H9 (cell line): ENCODE measurements around the gene ZDHHC19. TPM values are rescaled to one million over a fixed set of nuclear protein-coding genes. Genes with fewer than 3 reads are reported as not detected.

Source experiments
- DNase-seq: peaks from one replicate; pipeline ENCODE4 v3.0.0-alpha.2; 2017
- H2AFZ ChIP-seq: one replicate; pipeline ENCODE4 v1.6.1; 2013; ENCODE audit warnings: mild to moderate bottlenecking, low read length, control low read depth, moderate library complexity
- H2AK5ac ChIP-seq: 2 replicates; pipeline ENCODE4 v1.6.1; 2013; ENCODE audit warnings: low read length, control low read depth, mixed read lengths; ENCODE audit not compliant: insufficient read length
- H2BK120ac ChIP-seq: one replicate; pipeline ENCODE4 v1.6.1; 2013; ENCODE audit warnings: low read depth, mild to moderate bottlenecking, low read length, control low read depth, inconsistent platforms; ENCODE audit not compliant: poor library complexity, severe bottlenecking
- H2BK12ac ChIP-seq: 2 replicates; pipeline ENCODE4 v1.6.1; 2013; ENCODE audit warnings: low read length, control low read depth, mixed read lengths, low read depth; ENCODE audit not compliant: insufficient read length
- H2BK15ac ChIP-seq: 2 replicates; pipeline ENCODE4 v1.6.1; 2013; ENCODE audit warnings: low read depth, low read length, control low read depth
- H2BK20ac ChIP-seq: one replicate; pipeline ENCODE4 v1.6.1; 2013; ENCODE audit warnings: low read depth, mild to moderate bottlenecking, low read length, control low read depth, inconsistent platforms; ENCODE audit not compliant: poor library complexity, severe bottlenecking
- H2BK5ac ChIP-seq: 2 replicates; pipeline ENCODE4 v1.6.1; 2013; ENCODE audit warnings: low read length, control low read depth, mixed read lengths; ENCODE audit not compliant: insufficient read length
- H3K14ac ChIP-seq: 2 replicates; pipeline ENCODE4 v1.6.1; 2013; ENCODE audit warnings: low read length, control low read depth; ENCODE audit not compliant: insufficient read depth
- H3K18ac ChIP-seq: 2 replicates; pipeline ENCODE4 v1.6.1; 2013; ENCODE audit warnings: low read depth, mild to moderate bottlenecking, mixed read lengths, low read length, control low read depth; ENCODE audit not compliant: insufficient read length
- H3K23ac ChIP-seq: 2 replicates; pipeline ENCODE4 v1.6.1; 2013; ENCODE audit warnings: low read length, control low read depth, mixed read lengths, low read depth; ENCODE audit not compliant: insufficient read length
- H3K23me2 ChIP-seq: 2 replicates; pipeline ENCODE4 v1.6.1; 2013; ENCODE audit warnings: low read depth, mild to moderate bottlenecking, mixed read lengths, low read length, control low read depth; ENCODE audit not compliant: insufficient read length, poor library complexity, severe bottlenecking
- H3K27ac ChIP-seq: 2 replicates; pipeline ENCODE4 v1.5.1; 2013; ENCODE audit warnings: low read length, control low read depth, mixed read lengths, low read depth; ENCODE audit not compliant: insufficient read length
- H3K27me3 ChIP-seq: 2 replicates; pipeline ENCODE4 v1.6.1; 2013; ENCODE audit warnings: low read length, control low read depth, inconsistent platforms; ENCODE audit not compliant: insufficient read depth
- H3K4ac ChIP-seq: 2 replicates; pipeline ENCODE4 v1.6.1; 2013; ENCODE audit warnings: low read depth, mild to moderate bottlenecking, control low read depth, inconsistent platforms, low read length, moderate library complexity
- H3K4me1 ChIP-seq: 2 replicates; pipeline ENCODE4 v1.6.1; 2013; ENCODE audit warnings: low read length, control low read depth, inconsistent platforms; ENCODE audit not compliant: insufficient read depth
- H3K4me2 ChIP-seq: 2 replicates; pipeline ENCODE4 v1.6.1; 2013; ENCODE audit warnings: low read length, control low read depth, mixed read lengths; ENCODE audit not compliant: insufficient read length, insufficient read depth
- H3K56ac ChIP-seq: 2 replicates; pipeline ENCODE4 v1.6.1; 2013; ENCODE audit warnings: low read depth, mild to moderate bottlenecking, mixed read lengths, low read length, control low read depth; ENCODE audit not compliant: insufficient read length
- H3K79me1 ChIP-seq: 2 replicates; pipeline ENCODE4 v1.6.1; 2013; ENCODE audit warnings: low read depth, mild to moderate bottlenecking, moderate library complexity, low read length, control low read depth, inconsistent platforms; ENCODE audit not compliant: insufficient read depth, poor library complexity, severe bottlenecking
- H3K79me2 ChIP-seq: 2 replicates; pipeline ENCODE4 v1.6.1; 2013; ENCODE audit warnings: low read length, control low read depth, inconsistent platforms; ENCODE audit not compliant: insufficient read depth
- H3K9ac ChIP-seq: 2 replicates; pipeline ENCODE4 v1.6.1; 2013; ENCODE audit warnings: low read length, control low read depth, mixed read lengths; ENCODE audit not compliant: insufficient read length; ENCODE audit errors: extremely low read depth
- H3K9me3 ChIP-seq: one replicate; pipeline ENCODE4 v1.6.1; 2013; ENCODE audit warnings: low read depth, low read length, inconsistent platforms; ENCODE audit not compliant: control insufficient read depth
- H3T11ph ChIP-seq: one replicate; pipeline ENCODE4 v1.6.1; 2013; ENCODE audit warnings: mild to moderate bottlenecking, low read length, control low read depth, inconsistent platforms
- H4K20me1 ChIP-seq: one replicate; pipeline ENCODE4 v1.6.1; 2013; ENCODE audit not compliant: control insufficient read depth, insufficient read length, insufficient read depth
- H4K5ac ChIP-seq: 2 replicates; pipeline ENCODE4 v1.6.1; 2013; ENCODE audit warnings: low read depth, mild to moderate bottlenecking, mixed read lengths, low read length, control low read depth; ENCODE audit not compliant: insufficient read length
- H4K8ac ChIP-seq: replicated peaks from 2 replicates; pipeline ENCODE4 v1.6.1; 2013; ENCODE audit warnings: low read length, control low read depth, mixed read lengths, low read depth; ENCODE audit not compliant: insufficient read length
- H4K91ac ChIP-seq: 2 replicates; pipeline ENCODE4 v1.6.1; 2013; ENCODE audit warnings: low read depth, mild to moderate bottlenecking, moderate library complexity, mixed read lengths, low read length, control low read depth; ENCODE audit not compliant: insufficient read length
- H3K27ac Mint-ChIP-seq, 3 experiments: 2 replicates in 2 of 3; 3 replicates in 1 of 3; pipeline ENCODE4 v1.8.0; 2020 to 2021; ENCODE audit warnings: mixed read lengths in 3 of 3, mild to moderate bottlenecking in 1 of 3, moderate library complexity in 1 of 3
- H3K27me3 Mint-ChIP-seq: 2 replicates; pipeline ENCODE4 v1.8.0; 2021; ENCODE audit warnings: low read depth, mild to moderate bottlenecking, moderate library complexity, mixed read lengths
- H3K36me3 Mint-ChIP-seq, 3 experiments: 2 replicates in 2 of 3; 3 replicates in 1 of 3; pipeline ENCODE4 v1.8.0; 2020 to 2021; ENCODE audit warnings: low read depth in 3 of 3, mixed read lengths in 3 of 3; ENCODE audit not compliant: insufficient read depth in 1 of 3
- H3K4me1 Mint-ChIP-seq, 2 experiments: 2 replicates each; pipeline ENCODE4 v1.8.0; 2020; ENCODE audit warnings: mixed read lengths in 2 of 2
- H3K4me3 Mint-ChIP-seq, 2 experiments: 2 replicates in 1 of 2; 3 replicates in 1 of 2; pipeline ENCODE4 v1.8.0; 2020 to 2021; ENCODE audit warnings: mild to moderate bottlenecking in 2 of 2, mixed read lengths in 2 of 2, moderate library complexity in 1 of 2
- H3K9me3 Mint-ChIP-seq, 2 experiments: 2 replicates in 1 of 2; 3 replicates in 1 of 2; pipeline ENCODE4 v1.8.0; 2020; ENCODE audit warnings: mild to moderate bottlenecking in 2 of 2, mixed read lengths in 2 of 2, moderate library complexity in 1 of 2
- WGBS: extraction: QIAGEN DNeasy Blood & Tissue Kit; methylation state at CpG from one replicate; pipeline ENCODE4 v1.1.7; 2013; ENCODE audit warnings: missing lambda C conversion rate, low lambda C conversion rate, mixed read lengths; ENCODE audit not compliant: insufficient read length; ENCODE audit errors: extremely low coverage; 5-methylcytosine and 5-hydroxymethylcytosine counted together
- total RNA-seq: library from RNA; stranded (reverse); gene quantifications from 2 replicates; pipeline ENCODE4 v1.2.1, GENCODE V29; 2021
- TF ChIP-seq, protein P1 (sequence below): fragments of 200-600 bp; sonication (generic); conservative IDR thresholded peaks from 3 replicates; pipeline ENCODE4 v1.8.0; 2021; ENCODE audit warnings: antibody characterized with exemption, mild to moderate bottlenecking

Gene ZDHHC19
- total RNA-seq, 1 experiment from 2014 or later, result 2.2 TPM

DNA sequence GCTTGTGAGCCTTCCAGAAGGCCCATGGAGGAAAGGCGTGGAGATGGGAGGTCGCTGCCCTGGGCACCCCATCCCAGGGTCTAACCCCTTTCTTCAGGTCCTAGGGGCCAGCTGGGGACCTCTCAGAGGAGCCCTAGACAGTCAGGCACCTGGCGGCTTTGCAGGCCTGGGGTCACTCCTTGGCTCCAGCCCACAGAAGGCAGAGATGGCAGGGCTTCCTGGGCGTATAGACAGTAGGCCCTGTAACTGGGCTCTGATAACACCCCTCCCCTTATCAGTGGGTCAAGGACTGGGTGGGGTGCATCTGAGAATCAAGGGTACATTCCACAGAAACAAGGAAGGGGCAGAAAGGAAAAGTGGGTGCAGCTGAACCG is 16.7 kb downstream of the ZDHHC19 start:
- no peak for DNase-seq
- Mint-ChIP-seq H3K36me3 (no peaks in the 10 kb centered on the region), H3K27ac (no peak overlapping the region; a peak in 1 of 7 replicates), H3K27me3 (no peaks in the 10 kb centered on the region; the same call in 1 of the 2 replicates), H3K9me3 (no peaks in the 10 kb centered on the region), H3K4me3 (no peak overlapping the region), H3K4me1 (peaks cover 5 to 14% of the 10 kb centered on the region in 2 experiments; a peak in 3 of 4 replicates)
- no peaks in the 10 kb centered on the region for H3K27me3 ChIP-seq
- H4K20me1 ChIP-seq, result no peaks in the 10 kb centered on the region
- no peak overlapping the region for H3K56ac ChIP-seq
- no peak overlapping the region for H2BK120ac ChIP-seq
- H2AK5ac ChIP-seq, result no peak overlapping the region
- no CpG with 5 or more reads among the region's 5 CpGs for WGBS
- no peak overlapping the region for H4K5ac ChIP-seq
- H3K4ac ChIP-seq, result no peak overlapping the region
- H2BK20ac ChIP-seq, result no peak overlapping the region
- TF ChIP-seq, protein P1, sequence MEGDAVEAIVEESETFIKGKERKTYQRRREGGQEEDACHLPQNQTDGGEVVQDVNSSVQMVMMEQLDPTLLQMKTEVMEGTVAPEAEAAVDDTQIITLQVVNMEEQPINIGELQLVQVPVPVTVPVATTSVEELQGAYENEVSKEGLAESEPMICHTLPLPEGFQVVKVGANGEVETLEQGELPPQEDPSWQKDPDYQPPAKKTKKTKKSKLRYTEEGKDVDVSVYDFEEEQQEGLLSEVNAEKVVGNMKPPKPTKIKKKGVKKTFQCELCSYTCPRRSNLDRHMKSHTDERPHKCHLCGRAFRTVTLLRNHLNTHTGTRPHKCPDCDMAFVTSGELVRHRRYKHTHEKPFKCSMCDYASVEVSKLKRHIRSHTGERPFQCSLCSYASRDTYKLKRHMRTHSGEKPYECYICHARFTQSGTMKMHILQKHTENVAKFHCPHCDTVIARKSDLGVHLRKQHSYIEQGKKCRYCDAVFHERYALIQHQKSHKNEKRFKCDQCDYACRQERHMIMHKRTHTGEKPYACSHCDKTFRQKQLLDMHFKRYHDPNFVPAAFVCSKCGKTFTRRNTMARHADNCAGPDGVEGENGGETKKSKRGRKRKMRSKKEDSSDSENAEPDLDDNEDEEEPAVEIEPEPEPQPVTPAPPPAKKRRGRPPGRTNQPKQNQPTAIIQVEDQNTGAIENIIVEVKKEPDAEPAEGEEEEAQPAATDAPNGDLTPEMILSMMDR, result no peak
- no peak overlapping the region for H3K9ac ChIP-seq
- no peak overlapping the region for H2BK5ac ChIP-seq
- H3K4me2 ChIP-seq, result no peak overlapping the region
- no peaks in the 10 kb centered on the region for H3K79me1 ChIP-seq
- H3T11ph ChIP-seq, result no peak overlapping the region
- H2BK15ac ChIP-seq, result no peak overlapping the region
- no peak overlapping the region for H3K23ac ChIP-seq
- H3K4me1 ChIP-seq, result no peaks in the 10 kb centered on the region
- H3K79me2 ChIP-seq, result no peaks in the 10 kb centered on the region
- H2AFZ ChIP-seq, result no peak overlapping the region
- no peaks in the 10 kb centered on the region for H3K9me3 ChIP-seq
- no peak overlapping the region for H3K27ac ChIP-seq
- no peak overlapping the region for H3K18ac ChIP-seq
- H3K23me2 ChIP-seq, result no peaks in the 10 kb centered on the region
- no peak overlapping the region for H4K8ac ChIP-seq
- H3K14ac ChIP-seq, result no peak overlapping the region
- no peak overlapping the region for H2BK12ac ChIP-seq
- no peak overlapping the region for H4K91ac ChIP-seq
